ENCODE results near the gene ATL3.
"Not testable (repeated sequence)": the region's sequence is repeated elsewhere in the genome, so short reads cannot be mapped to it uniquely, and the experiment has no call there.

Gene ATL3

DNA sequence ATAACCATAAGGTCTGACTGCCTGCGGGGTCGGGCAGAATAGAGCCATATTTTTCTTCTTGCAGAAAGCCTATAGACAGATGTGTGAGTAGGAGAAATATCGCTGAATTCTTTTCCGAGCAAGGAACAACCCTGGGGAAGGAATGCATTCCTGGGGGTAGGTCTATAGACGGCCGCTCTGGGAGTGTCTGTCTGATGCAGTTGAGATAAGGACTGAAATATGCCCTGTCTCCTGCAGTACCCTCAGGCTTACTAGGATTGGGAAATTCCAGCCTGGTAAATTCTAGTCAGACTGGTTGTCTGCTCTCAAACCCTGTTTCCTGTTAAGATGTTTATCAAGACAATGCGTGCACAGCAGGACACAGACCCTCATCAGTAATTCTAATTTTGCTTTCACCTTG lies 90.0 kb downstream of the ATL3 start:
- not testable (repeated sequence) for DNase-seq

DNA sequence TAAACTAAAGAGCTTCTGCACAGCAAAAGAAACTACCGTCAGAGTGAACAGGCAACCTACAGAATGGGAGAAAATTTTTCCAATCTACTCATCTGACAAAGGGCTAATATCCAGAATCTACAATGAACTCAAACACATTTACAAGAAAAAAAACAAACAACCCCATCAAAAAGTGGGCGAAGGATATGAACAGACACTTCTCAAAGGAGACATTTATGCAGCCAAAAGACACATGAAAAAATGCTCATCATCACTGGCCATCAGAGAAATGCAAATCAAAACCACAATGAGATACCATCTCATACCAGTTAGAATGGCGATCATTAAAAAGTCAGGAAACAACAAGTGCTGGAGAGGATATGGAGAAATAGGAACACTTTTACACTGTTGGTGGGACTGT lies 92.3 kb downstream of the ATL3 start:
- DNase-seq = not testable (repeated sequence)

DNA sequence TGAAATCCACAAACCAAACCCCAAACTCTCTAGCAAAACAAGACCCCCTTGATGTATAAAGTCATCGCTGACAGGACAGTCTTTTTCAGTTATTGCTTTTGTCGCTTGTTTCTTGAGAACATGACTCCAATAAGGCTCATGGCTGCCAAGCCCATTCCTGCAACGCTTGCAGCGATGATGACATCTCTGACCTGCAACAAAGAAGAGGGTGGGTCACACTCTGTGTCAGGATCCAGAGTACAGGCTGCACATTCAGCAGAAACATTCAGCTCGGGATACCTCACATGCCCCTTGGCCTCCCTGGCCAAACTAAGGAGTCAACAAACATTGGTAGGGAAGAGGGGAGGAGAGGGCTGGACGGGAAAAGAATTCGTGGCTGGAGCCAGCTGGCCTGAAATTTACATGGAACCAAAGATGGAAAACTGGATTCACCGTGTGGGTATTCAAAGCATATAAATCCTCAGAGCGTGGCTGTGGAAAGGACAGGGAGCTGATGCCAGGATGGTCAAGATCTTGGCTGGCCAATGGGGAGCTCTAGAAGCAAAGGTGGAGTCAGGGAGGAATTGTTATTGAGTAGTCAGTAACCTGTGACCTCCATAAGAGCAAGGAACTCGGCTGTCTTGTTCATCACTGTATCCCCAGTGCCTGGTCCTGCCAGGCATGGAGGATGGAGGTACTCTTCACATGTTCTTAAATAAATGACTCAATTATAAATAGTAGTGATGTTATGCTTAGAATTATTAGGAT lies 96.1 kb downstream of the ATL3 start:
- DNase-seq = no peak
